HG02943 (cell line): Measurements from ENCODE around the gene DIS3L2.

Source experiments
- ATAC-seq: cut with Tn5 transposase; IDR thresholded peaks from one replicate; pipeline ENCODE4 v1.9.1; 2021; ENCODE audit warnings: mild to moderate bottlenecking, low read depth, moderate library complexity; ENCODE audit not compliant: unreplicated experiment

Gene DIS3L2

DNA sequence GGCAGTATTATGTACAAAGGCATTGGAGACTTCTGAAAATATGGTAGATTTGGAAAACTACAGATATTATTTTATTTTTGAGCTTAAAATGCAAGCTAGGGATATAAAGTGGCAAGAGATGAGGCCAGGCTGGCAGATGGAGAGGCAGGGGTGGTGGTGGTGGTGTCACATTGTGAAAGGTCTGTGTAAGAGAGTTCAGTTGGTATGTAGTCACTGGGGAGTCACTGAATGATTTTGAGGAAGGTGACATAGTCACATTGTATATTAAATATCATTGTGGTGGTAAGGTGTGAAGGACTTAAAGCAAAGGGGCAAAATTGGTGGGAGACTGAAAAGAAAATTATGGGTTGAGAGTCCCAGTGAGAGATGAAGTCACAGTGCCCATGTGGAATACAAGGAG, 82.5 kb downstream of the DIS3L2 start:
- no peak for ATAC-seq

DNA sequence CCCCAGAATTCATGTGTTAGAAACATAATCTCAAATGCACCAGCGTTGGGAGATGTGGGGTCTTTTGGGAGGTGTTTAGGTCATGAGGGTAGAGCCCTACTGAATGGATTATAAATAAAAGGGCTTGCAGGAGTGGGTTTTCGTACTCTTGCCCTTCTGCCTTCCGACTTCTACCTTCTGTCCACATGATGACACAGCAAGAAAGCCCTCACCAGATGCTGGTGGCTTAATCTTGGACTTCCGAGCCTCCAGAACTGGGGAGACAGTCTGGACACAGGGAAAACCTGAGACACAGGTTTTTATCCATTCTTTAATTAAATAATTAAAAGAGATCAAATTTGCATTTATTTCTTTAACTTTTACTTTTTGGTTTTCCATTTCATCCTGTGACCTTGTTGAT, 87.8 kb downstream of the DIS3L2 start:
- ATAC-seq, result no peak

DNA sequence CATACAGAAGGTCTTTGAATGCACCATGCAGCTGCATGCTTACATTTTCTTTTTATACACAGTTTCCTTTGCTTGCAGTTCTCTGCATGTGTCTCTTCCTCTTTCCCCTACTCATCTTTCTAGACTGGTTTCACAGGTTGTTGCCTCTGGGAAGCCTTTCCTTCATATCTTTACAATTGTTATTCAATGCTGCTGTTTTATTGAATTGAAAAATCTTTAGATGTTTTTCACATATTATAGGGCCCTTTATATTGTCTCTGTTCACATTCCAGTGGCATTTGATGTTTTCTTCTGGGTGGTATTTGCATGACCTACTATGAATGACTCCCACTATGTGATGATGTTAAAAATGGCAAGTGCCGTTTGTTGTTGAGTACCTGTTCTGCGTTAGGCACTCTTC, 91.1 kb downstream of the DIS3L2 start:
- no peak for ATAC-seq

DNA sequence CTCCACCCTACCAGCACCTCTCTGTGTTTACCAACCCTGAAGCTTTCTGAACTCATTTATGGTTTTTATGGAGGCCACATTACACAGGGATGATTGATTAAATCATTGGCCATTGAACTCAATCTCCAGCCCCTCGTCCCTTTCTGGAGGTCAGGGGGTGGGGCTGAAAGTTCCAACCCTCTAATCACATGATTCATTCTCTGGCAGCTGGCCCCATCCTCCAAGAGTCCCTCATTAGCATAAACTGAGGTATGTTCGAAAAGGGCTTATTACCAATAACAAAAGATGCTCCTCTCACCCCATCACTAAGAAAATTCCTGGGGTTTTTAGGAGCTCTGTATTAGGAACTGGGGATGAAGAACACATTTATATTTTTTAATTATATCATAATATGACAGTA, 92.3 kb downstream of the DIS3L2 start:
- no peak for ATAC-seq

DNA sequence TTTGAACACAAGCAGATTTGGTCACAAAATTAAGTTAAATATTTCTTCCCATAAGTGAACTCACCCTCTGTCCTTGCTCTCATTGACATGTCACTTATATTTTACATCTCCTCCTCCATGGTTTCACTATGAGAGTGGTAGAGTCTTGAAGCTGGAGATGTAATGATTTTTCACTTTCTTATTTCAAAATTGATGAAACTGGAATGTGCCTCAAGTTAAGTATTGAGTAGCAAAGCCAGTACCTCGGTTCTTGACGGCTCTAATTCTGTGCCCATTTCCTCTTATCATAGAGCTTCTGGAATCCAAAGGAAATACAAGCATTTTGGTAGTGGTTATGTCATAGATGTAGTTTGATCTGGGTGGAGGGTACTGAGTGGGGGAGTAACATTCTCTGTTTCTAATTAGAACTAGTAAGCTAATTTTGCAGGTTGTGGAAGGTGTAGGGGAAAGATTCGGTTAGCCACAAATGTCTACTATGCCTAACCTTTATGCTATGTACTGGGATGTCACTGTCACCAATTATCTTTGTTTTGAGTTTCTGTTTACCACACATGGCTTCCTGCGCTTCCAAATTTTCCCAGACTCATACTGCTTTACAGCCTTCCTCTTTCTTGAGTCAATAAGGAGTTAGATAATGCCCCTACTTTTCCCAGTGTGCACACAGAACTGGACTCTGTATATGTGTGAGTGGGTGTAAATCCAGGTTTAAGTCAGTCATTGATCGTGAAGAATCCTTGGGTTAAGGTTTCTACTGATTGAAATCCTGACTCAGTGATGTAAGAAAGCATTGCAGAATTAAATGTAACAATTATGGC, 96.8 kb downstream of the DIS3L2 start:
- no peak for ATAC-seq

DNA sequence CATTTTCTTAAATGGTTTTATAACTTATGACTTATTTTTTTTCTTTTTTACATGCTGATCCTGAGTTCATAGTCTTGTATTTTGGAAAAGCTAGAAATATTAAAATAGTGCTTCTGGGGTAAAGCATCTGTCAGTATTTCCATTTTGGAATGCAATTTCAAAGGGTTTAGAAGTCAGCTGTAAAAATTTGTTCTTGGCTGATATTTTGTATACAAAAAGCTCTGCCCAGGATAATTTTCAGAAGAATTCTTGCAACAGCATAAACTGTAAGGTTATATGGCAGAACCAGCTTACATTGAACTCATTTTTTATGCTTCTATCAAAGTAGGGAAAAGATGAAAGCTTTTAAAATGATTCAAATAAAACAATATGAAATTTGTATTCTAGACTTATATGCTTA, 97.4 kb downstream of the DIS3L2 start:
- no peak for ATAC-seq

DNA sequence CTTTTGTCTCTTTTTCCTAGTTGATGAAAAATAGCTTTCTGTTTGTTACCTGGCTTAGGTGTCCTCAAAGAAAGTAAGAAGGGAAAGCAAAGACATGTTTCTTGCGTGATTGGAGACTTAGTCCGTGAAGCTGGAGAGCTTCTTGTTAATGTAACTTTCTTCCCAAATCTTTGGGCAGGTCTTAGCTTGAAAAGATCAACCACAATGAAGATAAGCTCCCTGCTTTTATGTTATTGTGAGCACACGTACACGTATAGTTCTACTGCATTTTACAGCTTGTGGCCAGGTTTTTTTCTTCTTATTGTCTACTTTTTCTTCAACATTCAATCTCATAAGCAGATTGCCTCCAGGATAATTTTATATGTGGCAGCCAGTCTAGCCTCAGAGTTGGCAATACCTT, 99.8 kb downstream of the DIS3L2 start:
- ATAC-seq, result no peak

DNA sequence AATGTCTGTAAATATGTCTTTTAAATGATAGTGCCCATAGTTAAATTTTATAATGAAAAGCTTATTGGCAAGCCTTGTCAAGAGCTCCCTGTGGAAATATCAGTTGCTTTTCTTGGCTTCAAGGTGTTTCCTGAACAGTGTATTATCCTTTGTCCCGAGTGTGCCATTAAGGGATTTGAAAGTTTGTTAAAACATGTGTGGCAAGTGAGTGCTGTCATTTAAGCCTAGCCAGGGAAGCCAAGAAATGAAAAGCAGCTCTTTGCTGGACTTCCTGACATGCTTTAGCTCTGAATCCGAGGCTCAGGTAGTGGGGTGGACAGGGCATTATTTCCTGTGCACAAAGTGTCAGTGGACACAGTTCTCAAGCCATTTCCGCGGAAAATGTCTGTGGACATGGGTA, 111.5 kb downstream of the DIS3L2 start:
- no peak for ATAC-seq

DNA sequence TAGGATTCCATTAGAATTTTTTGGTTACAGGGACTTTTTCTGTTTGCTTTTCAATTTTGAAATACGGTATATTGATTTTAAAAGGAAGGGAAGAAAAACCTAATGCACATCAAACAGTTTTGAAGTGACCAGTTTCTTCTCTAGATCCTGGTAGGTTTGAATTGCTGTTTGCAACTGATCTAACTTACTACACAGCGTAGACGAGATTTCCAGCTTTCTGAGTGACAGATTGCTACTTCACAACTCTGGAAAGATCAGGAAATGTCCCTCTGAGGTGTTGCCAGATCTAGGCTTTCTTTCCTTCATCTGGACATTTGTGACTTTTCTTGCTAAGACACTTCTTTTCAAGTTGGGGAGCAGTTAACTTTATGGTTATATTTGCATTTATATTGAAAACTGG, 112.2 kb downstream of the DIS3L2 start:
- ATAC-seq, result no peak

DNA sequence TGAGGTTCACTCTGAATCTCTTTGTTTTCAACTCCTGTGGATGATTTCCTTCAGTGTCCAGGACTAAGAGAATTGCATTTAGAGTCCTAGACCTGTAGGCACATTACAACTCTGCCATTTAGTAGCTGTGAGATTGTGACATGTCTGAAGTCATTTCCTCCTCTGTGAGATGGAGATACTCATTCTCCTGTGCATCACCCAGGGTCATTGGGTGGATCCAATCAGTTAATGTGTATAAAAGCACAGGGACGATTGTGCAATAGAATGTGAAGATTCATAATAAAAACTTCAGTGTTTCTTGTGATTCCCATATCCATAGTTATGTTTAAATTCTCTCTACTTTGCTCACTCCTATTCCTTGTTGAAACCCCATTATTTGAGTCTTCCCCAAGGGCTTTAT, 113.6 kb downstream of the DIS3L2 start:
- ATAC-seq, result no peak

DNA sequence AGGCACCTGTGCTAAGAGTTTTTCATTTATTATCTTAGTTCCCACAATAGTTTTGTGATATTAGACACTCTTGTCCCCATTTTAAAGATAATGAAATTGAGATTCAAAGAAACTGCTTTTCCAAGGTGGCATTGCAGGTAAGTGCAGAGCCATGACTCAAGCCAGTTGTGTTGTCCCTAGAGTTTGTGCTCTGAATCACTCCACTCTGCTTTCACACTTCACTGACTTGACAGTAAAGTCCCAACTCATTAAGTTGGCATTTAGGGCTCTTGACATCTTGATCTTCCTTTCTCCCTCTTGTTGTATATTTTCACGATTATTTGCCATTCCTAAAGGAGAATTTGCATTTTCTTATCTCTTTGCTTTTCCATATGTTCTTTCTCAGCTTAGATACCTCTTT, 114.3 kb downstream of the DIS3L2 start:
- ATAC-seq, result no peak

DNA sequence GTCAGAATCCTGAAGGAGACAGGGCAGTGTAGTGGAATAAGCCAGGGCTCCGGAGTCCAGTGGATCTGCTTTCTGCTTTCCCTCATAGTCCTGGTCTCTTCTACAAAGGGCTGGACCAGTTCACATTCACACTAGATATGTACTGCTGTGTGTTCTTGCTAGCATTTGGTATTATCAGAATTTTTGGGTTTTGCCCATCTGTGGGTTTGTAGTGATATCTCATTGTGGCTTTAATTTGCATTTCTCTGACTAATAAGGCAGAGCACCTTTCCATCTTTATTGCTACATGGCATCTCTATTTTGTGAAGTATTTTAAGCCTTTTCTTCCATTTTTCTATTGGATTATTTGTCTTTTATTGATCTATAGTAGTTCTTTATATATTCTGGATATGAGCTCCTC, 114.8 kb downstream of the DIS3L2 start:
- ATAC-seq, result no peak

DNA sequence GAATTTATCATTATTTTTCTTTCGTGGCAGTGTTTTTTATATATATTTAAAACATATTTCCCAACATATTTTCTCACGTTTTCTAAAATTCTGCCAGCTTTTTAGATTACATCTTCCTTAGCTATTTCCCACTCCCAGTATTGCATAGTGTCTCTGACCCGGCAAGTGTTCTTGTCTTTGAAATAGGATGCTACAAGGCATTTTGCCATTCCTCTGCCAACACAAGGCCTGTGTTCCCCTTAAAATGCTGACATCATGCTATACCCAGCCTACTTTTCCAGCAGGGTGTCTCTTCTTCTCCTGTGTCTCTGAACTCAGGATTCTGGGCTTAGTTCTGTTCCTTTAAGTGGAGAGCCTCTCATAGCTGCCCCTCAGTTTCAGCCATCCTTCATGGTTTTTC, 115.2 kb downstream of the DIS3L2 start:
- no peak for ATAC-seq

DNA sequence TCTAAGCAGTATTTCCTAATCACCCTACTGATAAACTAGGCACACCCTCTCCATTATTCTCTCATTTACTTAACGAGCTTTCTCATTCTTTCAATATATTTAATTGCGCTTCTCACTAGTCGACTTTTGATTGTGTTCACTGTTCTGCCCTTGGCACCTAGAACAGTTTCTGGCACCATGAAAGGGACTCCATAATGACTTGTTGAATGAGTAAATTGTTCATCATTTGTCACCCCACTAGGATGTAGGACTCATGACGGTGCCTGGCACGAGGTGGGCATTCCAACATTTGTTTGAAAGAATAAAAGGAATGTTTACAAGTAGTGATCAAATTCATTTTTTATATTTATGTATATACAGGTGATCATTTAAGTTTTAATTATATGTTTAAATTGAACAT, 123.7 kb downstream of the DIS3L2 start:
- ATAC-seq, result no peak

DNA sequence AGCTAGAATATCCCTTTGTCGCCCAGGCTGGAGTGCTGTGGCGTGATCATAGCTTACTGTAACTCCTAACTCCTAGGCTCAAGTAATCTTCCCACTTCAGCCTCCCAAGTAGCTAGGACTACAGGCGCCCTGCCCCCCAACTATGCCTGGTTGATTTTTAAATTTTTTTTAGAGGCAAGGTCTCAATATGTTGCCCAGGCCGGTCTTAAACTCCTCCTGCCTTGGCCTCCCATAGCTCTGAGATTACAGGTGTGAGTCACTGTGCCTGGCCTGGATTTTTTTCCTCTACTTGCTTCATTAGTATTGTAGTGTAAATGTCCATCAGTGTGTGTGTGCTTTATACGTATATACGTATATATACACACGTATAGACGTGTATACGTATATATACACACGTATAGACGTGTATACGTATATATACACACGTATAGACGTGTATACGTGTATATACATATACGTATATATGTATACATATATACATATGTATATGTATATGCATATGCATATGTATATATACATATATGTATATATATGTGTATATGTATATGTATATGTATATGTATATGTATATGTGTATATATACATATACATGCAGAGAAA, 124.4 kb downstream of the DIS3L2 start:
- ATAC-seq, result no peak

DNA sequence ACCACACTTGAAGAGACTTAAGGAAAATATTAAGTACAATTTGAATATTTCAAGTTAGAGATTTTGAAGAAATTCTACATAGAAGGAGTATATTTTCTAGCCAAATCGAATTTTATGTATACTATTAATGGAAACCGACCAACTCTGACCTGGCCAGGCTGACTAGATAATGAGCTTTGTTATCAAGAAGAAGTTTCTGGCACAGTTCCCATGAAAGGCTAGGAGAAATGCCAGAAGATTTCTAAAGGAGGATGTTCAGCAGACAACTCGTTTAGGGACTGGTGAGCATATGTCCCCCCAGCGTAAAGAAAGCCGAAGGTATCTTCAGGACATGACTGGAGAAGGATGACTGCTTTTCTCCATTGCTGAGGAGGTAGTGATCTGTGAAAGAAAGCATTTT, 127.3 kb downstream of the DIS3L2 start:
- no peak for ATAC-seq

DNA sequence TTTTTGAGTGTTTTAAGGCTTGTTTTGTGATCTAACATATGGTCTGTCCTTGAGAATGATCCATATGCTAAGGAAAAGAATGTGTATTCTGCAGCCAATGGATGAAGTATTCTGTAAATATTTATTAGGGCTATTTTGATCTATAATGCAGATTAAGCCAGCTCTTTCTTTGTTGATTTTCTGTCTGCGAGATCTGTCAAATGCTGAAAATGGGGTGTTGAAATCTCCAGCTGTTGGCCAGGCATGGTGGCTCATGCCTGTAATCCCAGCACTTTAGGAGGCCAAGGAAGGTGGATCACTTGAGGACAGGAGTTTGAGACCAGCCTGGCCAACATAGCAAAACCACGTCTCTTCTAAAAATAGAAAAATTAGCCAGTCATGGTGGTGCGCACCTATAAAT, 132.7 kb downstream of the DIS3L2 start:
- ATAC-seq, result no peak

DNA sequence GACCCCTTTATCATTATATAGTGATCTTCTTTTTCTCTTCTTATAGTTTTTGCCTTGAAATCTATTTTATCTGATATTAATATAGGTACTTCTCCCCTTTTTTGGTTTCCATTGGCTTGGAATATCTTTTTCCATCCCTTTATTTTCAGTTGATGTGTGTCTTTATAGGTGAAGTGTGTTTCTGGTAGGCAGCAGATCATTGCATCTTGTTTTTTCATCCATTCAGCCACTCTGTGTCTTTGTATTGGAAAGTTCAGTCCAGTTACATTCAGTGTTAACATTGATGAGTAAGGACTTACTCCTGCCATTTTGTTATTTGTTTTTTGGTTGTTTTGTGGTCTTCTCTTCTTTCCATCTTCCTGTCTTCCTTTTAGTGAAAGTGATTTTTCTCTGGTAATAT, 133.4 kb downstream of the DIS3L2 start:
- ATAC-seq, result no peak

DNA sequence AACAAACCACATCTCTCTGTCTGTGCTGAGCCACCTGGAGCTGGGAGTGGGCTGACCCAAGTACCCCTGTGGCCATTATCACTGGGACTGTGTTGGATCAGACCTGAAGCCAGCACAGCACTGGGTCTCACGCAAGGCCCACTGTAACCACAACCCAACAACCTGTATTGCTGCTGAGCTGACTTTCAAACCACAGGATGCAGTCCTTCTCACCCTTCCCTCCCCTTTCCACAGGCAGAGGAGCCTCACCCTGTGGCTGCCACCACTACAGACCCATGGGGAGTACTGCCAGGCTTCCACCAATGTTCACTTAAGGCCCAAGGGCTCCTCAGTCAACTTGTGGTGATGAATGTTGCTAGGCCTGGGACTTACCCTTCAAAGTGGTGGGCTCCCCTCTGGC, 135.7 kb downstream of the DIS3L2 start:
- no peak for ATAC-seq

DNA sequence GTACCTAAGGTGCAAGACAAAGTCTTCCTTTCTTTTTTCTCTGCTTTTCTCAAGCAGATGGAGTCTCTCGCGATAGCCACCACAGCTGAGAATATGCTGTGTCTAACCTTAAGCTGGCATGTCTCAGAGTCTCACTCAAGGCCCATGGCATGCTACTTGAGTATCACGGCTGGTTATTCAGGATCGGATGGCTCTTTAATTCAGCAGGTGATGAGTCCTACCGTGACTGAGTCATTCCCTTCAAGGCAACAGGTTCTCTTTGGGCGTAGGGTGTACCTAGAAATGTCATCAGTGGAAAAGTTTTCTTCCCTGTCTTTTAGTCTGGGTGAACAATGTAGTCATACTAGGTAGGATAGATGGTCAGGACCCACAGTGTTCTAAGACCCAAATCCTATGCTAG, 136.2 kb downstream of the DIS3L2 start:
- ATAC-seq, result no peak

DNA sequence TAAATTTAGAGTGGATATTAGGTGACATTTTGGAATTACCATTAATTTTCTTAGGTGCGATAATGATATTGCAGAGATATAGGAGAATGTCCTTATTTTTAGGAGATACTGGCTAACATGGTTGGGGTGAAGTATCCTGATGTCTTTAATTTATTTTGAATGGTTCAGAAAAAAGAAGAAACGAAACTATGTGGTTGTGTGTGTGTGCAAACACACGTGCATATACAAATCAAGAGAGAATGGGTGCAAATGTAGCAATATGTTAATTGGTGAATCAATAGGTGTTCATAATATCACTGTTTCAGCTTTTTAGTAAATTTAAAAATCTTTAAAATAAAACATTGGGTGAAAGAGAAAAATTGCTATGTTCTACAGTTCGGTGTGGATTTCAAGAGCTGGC, 140.9 kb downstream of the DIS3L2 start:
- ATAC-seq, result no peak

DNA sequence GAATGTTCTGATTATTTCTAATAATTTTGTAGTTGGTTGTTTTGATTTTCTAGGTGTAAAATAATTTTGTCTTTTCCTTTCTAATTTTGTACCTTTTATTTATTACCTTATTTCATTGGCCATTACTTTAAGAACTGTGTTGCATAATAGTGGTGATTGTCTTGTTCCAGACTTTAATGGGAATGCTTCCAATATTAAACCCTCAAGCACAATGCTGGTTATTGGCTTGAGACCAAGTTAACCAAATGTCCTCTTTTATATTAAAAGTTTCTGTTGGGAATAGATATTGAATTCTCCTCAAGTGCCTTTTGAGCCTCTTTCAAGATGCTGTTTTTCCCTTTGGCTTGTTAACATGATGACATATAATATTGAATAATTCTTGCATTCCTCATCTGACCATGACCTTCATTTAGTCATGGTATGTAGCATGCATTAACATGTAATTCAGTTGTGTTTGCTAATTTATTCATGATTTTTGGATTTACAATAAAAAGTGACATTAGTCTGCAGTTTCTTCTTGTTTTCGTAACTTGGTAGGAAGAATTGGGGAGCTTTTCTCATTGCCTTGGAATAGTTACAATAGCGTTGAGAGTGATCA, 141.7 kb downstream of the DIS3L2 start:
- no peak for ATAC-seq
